NCI-H774 (cell line): ENCODE results near the gene PACRG.

ENCODE experiments used
- DNase-seq: peaks from one replicate; lab custom pipeline; 2025; lab: John Stamatoyannopoulos, UW

PACRG gene

DNA sequence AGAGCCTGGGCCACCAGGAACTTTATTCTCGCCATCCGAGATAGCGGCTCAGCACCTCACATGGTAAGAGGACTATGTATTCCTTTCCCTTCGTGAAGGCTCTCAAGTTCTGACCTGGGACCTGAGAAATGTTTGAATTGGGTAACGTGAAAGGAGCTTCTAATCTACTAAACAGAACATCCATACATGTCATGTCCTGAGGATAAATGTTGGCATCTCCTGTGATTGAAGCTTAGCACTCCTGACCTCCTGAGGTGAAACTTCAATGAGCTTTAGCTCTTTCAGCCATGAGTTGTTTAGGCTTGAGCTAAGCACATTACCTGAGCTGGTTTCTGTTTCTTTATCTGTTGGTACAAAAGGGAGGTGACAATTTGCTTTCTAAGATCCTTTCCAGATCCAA is 280.9 kb downstream of the PACRG start:
- DNase-seq, result no peak

DNA sequence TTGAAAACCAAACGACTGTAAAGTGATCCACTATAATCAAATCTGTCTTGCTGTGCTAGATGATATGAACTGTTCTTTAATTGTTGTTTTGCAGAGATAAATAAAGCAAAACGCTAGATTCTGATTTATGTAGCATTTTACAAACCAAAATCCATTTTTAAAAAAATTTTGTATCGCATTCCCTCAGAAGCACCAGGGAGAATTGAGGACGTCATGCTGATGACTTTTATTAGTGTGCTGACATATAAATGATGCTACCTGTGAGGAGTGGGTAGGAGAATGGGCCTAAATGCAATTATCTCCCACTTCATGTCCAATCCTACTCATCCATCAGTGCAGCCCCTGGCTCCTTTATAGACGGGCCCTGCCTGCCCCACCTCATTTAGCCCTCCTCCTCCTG is 282.4 kb downstream of the PACRG start:
- no peak for DNase-seq

DNA sequence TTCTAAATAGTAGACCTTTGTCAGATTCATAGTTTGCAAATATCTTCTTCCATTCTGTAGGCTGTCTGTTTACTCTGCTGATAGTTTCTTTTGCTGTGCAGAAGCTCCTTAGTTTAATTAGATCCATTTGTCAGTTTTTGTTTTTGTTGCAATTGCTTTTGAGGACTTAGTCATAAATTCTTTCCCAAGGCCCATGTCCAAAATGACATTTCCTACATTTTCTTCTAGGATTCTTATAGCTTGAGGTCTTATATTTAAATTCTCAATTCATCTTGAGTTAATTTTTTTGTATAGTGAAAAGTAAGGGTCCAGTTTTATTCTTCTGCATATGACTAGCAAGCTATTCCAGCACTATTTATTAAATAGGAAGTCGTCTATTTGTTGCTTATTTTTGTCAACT is 287.0 kb downstream of the PACRG start:
- DNase-seq, result no peak

DNA sequence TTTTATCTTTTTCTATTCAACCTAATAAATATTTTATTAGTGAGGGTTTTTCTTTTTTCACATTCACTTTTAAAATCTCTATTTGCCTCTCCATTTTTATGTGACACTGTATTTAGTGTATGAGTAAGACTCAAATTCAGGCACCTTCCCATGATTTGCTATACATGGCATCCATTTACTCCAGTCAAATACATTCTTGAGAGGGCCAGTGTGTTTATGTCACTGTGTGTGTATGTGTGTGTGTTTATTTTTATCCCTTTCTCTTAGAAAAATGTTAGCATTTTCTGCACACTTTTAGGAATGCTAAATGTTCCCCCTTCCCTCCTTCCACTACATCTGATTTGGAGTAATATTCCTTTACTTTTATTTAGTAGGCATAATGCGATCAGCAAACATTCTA is 290.0 kb downstream of the PACRG start:
- no peak for DNase-seq

DNA sequence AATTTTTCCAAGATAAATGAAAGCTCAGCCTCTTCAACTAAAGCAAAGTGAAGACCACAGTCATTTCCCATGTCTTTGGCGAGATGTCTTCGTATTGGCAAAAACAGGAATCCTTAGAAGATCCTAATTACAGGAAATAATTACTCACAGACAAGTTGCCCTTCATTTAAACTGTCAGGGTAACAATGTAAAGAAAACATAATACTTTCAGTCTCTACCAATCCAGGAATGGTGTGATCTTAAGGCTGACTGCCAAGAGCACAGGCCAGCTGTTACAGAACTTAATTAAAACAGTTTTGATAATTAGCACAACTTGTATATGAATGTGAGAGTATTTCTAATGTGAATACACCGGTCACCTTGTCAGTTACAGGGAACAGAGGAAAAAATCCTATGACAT is 292.2 kb downstream of the PACRG start:
- DNase-seq, result no peak

DNA sequence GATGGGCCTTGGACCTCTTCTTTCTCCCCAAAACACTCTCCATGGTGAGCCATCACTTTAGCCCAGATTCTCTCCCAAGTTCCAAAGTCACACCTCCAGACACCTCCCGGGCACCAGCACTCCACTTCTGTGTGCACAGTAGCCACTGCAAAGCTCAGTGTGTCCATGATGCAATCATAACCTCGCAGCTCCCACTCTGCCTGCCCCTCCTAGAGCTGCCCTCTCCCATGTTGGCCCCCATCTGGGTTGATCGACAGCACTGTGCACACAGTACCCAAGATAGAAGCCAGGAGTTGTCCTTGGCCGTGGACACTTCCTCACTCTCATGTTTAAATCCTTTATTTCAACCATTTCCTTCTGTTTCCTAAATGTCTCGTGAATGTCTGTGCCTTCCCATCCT is 293.3 kb downstream of the PACRG start:
- no peak for DNase-seq

DNA sequence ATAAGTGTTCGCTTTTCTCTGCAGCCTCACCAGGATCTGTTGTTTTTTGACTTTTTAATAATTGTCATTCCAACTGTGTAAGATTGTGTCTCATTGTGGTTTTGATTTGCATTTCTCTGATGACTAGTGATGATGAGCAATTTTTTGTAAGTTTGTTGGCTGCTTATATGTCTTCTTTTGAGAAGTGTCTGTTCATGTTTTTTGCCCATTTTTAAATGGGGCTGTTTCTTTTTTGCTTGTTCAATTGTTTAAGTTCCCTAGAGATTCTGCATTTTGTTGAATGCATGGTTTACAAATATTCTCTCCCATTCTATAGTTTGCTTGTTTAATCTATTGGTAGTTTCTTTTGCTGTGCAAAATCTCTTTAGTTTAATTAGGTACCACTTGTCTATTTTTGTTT is 295.9 kb downstream of the PACRG start:
- DNase-seq, result no peak

DNA sequence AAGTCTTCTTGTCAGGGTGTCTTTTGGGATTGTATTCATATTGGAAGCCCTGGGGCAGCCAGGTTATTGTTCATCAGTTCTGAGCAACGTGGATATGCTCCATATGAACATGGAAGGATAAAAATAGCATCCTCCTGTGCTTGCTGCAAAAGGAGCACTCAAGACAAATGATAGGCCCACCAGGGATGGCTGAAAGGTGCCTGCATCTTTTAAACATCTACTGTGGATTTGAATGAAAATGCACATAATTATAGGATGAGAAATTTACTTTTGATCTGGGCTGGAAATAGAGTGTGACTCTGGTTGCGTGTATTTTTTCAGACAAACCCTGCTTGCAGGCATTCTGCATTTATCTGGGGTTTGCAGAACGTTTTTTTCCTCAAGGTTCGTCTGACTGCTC is 299.1 kb downstream of the PACRG start:
- no peak for DNase-seq

DNA sequence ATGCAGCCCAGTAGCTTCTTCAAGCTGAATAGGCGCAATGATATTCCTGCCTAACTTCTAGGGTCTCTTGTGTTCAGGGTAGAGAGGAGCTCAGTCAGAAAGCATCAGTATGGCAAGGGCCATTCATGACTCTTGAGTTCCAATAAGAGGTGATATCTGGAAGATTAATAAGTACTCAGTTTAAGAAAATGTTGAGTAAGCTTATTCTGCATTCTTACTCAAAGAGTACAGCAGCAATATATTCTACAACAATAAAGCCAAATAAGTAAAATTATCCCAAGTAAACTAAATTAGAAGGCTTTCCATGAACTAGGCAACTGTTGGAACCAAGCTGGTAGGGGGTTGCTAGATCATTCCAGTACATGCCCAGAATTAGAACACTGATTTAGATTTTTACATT is 303.2 kb downstream of the PACRG start:
- no peak for DNase-seq

DNA sequence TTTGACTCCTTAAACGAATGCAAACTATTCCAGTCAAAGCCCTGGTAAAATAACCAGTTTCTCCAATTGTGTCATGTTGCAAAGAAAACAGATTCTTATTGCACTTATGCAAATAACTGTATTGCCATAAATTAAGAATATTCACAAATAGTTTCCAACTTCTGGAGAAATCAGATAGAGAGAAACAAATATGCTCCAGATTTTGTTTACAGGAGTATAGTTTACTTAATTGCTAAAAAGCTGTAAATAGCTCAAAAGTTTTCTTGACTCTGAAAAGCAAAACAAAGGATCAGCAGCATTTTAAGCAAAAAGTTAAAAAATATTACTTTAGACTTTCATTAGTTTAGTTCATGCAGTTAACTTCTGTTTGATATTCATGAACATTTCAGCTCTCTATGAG is 304.2 kb downstream of the PACRG start:
- no peak for DNase-seq

DNA sequence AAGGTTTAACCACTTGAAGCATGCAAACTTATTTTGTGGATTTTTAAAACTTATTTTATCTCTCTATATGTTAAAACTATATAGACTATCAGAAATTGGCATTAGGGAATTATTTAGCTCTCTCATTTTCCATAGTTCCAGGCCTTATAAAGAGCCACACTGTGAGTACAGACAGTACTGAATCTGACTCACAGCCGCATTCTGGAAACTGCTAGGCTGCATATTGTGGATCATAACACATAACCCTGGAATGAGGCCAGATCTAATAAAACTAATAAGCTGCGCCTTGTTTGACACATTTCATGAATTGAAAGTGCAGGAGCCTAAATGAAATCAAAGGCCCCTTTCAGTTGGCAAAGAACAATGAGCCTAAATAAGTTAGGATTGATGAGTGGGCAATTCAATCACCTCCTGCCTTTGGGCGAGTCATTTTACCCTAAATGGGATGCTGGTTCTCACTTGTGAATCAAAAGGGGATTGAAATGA is 308.4 kb downstream of the PACRG start:
- no peak for DNase-seq

DNA sequence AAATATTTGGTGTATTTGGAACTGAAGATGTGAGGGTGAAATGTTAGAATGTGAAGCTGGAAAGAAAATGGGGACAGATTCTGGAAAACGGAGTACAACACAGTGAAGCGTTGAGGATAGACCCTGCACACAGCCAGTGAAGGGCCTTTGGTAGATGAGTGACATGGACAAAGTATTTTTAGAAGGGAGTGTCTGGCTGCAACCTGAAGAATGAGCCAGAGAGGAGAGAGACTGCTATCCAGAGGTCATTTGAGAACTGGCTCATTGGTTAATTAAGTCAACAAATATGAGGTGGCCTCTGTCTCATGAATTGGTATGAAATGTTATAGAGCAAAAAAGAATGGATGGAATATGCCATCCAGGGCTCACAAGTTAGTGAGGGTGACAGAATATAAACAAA is 310.5 kb downstream of the PACRG start:
- no peak for DNase-seq

DNA sequence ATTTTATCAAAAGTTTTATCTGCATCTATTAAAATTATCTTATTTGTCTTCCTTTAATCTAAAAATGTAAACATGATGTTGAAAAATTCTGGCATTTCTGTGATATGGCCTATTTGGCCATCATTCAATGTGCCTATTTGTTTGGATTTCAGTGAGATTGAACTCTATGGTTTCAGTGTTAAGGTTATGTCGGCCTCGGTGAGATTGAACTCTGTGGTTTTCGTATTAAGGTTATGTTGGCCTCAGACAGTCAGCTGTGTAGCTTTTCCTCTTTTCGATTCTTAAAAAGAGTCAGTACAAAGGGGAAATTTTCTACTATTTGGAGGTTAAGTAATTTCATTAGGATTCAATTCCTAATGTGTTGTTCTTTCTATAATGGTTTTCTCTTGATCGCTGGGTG is 320.6 kb downstream of the PACRG start:
- no peak for DNase-seq

DNA sequence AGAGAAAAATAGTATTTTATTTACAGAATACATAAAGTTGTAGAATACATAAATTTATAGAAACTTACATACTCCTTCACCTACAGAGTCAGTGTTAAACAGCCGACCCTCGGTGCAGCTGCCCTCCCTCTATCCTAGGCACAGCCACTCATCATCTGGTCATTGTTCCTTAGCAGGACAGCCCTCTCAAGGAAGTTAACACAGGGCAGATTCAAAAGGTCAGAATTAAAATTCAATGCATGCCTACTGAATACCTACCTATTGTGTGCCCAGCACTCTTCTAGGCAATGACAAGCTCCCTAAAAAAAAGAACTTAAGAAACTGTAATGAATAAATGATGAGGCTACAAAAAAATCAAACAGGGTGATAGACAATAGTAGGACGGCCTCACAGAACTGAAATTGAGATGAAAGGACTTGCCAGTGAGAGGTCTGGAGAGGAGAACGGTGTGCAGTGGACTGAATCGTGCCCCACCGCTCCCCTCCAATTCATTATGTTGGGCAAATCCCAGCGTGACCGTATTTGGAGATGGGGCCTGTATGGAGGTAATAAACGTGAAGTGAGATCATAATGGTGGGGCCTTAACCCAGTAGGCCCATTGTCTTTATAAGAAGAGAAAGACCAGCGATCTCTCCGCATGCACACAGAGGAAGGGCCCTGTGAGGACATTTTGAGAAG is 326.0 kb downstream of the PACRG start:
- DNase-seq, result no peak

DNA sequence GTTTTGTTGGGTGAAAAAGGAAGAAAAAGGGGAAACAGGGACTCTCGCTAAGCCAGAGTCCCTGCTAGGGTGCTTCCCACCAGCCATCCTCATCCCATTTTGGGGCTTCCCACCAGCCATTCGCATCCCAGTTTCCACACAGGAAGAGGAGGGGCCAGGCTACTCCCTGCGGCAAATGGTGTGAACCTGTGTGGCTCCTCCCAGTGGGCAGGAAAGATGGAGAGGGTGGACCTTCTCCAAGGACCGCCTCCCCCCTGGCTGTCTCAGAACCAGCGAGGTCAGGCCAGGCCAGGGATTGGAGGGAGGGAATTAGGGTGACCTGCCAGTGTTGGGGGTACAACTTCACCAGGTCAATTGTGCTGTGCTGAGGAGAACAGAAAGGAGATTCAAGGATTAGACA is 326.9 kb downstream of the PACRG start:
- DNase-seq, result no peak

DNA sequence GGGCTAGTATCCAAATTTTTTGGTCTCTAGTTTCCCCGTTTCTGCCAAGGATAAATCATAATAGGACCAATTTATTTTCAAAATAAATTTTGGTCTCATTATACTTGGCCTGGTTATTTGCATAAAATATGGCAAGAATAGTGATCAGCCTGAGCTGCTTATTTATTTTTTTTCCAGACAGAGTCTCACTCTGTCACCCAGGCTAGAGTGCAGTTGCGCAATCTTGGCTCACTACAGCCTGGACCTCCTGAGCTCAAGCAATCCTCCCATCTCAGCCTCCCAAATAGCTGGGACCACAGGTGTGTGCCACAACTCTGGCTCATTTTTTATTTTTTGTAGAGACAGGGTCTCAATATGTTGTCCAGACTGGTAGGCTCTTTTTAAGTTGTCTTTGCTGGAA is 329.5 kb downstream of the PACRG start:
- DNase-seq, result no peak

DNA sequence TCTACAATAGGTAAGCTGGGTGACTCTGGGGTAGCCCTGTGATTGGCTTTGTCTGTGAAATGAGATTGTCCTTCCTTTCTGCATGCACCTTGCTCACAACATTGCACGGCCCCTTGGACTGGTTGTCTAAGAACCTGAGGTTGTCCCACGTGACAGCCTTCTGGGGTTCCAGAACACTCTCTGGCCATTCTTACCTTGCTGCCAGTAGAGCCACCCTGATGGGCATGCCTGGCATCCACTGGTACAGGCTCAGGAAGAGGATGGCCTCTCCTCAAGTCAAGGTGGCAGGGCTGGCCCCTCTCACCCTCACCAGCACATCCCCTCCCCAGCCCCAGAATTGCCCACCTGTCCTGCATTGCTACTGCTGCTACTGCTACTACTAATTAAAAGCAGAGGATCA is 335.0 kb downstream of the PACRG start:
- no peak for DNase-seq

DNA sequence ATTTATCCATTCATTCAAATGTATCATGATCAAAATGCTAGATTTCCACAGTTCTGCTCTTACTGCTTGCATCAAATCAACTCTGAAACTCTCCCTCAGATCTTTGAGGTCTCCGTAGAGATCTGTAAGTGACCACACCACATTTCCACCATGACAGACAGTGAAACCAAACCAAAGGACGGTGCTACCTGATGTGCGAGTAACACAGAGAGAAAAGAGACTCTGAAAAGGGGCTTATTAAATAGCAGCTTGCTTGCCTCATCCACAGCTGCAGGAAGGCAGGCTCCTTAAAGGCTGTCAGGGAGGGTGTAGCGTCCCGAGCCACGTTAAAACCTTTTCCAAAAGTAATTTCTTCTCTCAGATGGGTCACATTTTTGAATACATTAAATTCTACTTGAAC is 335.8 kb downstream of the PACRG start:
- DNase-seq, result no peak

DNA sequence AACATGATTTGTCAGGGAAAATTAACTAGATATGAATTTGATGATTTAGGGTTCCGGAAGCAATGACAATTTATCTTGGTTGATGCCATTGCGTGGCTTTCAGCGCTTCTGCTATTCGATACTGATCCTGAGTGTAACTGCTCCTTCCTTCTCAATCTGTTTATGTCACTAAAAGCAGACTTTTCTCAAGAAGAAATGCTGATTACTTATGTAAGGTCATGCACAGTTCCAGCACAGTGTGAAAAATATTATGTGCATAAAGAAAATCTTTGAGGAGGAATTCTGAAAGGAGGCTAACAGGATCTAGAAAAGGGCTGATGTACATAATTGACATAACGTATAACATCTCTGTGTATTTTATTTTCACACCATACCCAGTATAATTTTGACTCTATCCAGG is 336.6 kb downstream of the PACRG start:
- no peak for DNase-seq

DNA sequence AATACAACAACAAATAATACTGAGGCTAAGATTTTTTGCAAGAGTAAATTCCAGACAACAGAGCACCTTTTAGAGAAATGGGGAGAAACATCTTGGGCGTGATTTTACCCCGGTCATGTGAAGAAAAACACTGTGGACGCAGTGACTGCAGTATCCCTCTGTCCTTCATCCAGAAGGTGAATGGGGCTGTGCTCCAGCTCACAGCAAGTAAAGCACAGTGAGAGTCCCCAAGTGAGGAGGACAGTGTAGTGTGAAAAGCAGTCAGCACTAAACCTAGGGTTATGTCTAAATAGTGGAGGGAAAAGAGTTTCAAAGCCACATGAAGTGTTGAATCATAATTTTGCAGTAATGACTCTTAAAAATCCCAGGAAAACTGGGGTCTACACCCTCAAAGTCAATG is 338.4 kb downstream of the PACRG start:
- no peak for DNase-seq

DNA sequence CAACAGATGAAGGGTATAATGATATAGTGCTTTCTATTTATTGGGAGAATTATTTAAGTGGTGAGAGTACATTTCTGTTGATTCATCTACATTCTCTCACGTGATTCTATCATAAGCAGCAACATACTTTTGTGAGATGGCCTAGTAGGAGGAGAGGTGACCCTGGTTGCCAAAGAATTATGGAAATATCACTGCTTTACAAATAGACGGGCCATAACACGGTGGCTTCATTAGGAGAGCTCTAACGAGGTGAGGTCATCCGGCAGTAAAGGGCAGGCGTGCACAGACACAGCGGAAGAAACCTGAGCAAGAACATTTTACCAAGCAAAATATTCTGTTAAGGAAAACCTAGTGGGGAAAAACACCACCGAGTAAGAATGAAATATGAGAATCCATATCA is 349.4 kb downstream of the PACRG start:
- DNase-seq, result no peak

DNA sequence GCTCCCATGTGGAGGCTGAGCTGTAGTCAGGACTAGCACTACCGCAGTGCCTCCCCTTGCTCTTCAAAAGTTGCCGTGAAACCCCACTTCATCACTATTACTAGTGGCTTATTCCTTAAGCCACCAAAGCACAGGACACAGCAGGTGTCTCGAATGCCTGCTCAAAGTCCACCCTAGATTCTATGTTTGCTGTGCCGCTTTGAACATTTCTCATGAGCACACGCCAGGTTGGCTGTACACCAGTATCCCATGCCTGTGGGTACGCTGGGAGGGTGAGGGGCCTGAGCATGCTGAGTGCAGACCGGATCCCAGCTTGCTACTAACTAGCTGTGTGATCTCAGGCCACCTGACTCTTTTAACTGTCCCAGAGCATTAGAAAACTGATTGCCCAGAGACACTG is 350.9 kb downstream of the PACRG start:
- no peak for DNase-seq

DNA sequence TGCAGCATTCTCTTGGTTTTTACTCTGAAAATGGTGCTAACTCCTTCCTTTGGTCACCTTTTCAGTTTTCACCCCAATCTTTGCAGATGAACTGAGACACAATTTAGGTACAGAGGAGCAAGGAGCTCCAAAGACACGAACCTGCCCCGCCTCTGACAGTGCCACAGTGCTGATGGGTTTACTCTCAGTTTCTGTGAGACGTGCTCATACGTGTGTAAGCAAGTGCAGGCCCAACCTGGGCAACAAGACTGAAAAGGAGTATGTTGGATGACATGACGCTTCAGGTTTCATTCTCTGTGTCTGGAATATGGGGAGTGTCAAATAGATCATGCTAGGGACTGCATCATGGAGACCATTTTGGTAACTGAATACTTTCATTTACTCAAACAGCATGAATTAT is 352.5 kb downstream of the PACRG start:
- no peak for DNase-seq

DNA sequence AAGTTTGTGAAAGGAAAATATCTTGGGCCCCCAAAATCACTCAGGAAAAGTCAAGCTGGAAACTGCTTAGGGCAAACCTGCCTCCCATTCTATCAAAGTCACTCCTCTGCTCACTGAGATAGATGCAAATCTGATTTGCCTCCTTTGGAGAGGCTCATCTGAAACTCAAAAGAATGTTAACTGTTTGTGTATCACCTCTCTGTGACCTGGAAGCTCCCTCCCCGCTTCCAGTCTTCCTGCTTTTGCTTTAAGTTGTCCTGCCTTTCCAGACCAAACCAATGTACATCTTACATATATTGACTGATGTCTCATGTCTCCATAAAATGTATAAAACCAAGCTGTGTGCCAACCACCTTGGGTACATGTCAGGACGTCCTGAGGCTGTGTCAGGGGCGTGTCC is 355.4 kb downstream of the PACRG start:
- no peak for DNase-seq

DNA sequence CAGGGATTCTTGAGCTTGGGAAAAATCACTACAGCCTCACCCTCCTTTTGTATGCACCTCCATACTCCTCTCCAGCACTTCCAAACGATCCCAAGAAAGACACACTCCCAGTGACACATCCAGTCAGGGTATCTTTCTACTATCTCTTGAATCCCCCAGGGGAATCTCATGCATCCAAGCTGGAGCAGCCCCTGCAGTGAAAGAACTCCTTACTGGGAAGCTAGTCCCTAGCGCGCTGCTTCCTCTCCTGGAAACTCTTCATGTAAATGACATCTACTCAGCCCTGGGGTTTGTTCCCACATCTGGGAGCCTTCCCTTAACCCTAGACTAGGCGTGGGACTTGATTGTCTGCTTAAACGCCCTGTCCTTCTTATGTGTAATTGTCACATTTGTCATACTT is 357.7 kb downstream of the PACRG start:
- no peak for DNase-seq
